ENCODE measurements around the gene NT5DC3.

Gene NT5DC3

GRCh38 chr12:103779410-103780092, 61.5 kb downstream of the NT5DC3 start:
- no peak for DNase-seq

- DNase-seq, result no peak
Observed at GRCh38 chr12:103778781-103779180, 62.3 kb downstream of the NT5DC3 start.

GRCh38 chr12:103774977-103775560, 66.0 kb downstream of the NT5DC3 start:
- no peak for DNase-seq

GRCh38 chr12:103773109-103773910, 67.7 kb downstream of the NT5DC3 start:
- DNase-seq, result no peak

DNA sequence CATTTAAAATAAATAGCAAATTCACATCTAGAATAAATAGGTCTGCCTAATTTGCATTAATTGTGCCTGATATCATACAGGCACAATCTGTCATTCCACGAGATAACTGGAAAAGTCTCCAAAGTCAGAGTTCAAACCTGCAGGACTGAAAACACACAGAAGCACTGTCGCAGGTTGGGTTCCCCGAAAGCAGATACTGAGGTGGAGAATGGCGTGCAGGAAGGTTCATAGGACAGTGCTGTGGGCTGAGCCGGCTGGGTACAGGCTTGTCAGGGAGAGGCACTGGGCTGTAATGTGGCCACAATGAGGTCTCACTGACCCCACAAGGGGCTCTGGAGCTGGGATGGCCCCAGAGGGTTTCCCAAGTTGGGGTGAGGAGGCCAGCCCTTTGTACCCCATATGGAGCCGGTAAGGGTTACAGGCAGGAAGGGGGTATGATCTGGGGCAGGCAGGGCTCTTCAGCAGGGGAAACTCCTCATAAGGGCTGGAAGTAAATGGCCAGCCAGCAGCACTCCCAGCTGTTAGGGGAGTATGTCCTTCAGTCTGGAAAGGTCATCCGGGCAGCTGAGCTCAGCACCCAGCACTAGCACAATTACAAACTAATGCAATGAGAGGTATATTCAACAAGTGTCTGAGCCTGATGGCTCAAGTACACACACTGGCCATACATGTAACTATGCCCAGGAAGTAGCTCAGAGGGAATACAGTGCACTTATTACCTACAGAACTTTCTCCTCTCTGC, 68.5 kb downstream of the NT5DC3 start:
- DNase-seq, result no peak

DNA sequence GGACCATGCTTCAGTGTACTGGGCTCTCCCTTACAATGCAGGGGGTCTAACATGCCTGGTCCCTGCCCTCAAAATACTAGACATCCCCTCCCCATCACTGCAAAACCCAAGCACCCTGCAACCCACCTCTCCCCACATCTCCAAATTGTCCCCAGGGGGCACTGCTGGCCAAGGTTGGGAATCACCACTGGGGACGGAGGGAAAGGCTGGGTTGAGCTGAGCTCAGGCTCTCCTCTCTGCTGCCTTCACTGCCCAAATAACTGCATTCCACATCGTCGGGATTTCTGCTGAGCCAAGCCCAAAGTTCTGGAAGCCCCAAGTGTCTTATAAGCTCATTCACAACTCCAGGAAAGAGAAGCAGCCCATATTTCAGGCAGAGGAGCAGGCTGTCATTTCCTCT, 69.6 kb downstream of the NT5DC3 start:
- no peak for DNase-seq

GRCh38 chr12:103769240-103769945, 71.6 kb downstream of the NT5DC3 start:
- DNase-seq, result no peak

GRCh38 chr12:103768467-103769123, 72.4 kb downstream of the NT5DC3 start:
- DNase-seq, result no peak

- no peak for DNase-seq
Observed at GRCh38 chr12:103766028-103766427, 75.0 kb downstream of the NT5DC3 start.

DNA sequence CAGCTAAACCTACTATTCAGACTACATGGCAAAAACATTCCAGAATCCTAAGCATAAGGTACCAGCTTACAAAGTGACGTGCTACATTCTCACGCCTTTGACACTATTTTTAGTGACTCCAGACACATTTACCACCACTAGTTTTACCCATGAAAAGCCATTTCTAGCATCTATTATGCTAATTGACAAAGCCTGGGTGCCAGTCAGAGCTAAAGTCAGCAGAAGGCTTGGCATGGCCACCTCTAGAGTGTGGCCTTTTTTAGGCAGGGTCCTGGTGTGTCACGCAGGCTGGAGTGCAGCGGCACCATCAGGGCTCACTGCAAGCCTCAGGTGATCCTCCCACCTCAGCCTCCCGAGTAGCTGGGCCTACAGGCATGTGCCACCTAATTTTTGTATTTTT, 75.7 kb downstream of the NT5DC3 start:
- DNase-seq, result no peak

DNA sequence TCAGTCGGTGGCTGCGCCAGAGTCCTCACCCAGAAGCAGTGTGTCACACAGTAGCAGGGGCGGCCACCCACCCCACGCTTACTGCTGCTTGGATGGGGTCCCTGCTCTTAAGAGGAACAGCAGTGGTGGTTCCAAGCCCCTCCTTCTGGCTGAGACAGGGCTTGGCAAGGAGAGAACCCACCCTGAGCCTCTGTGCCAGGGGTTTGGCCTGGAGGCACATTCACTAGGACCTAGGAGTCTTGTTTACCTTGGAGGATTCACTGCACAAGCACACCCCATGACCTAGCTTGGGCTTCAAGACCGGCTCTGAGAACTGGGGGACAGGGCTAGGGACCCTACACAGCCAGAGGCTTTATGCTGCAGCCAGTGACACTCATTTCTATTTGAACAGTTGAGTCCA, 78.6 kb downstream of the NT5DC3 start:
- no peak for DNase-seq

DNA sequence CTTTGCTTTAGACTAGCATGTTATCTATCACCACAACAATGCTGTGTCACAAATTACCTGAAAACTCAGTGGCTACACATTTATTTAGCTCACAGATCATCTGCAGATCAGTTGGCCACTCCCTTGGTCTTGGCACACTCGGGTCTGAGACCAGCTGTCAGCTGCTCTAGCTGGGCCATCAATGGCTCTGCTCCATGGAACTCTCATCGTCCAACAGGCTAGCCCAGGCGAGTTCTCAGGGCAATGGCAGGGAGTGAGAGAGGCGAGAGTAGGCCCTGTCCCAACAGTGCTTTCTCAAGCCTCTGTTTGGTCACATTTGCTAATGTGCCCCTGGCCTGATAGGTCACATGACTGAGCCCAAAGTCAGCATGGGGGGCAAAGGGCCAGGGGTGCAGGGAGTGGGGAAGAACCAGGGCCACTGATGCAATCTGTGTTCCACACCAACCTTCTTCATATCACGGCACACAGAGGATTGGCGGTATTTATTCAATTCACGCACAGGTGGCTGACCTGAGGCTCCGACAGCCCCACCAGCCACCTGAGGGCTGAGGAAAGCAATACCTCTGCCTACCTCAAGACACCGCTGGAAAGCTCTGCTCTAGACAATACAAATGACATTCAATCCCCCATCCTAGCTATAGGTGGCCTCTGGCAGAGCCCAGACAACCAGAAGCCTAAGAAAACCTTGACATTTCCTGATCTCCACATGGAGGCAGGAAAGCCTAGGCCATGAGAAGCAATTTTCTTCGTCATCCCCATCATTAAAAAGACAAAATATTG, 82.5 kb downstream of the NT5DC3 start:
- DNase-seq, result no peak

DNA sequence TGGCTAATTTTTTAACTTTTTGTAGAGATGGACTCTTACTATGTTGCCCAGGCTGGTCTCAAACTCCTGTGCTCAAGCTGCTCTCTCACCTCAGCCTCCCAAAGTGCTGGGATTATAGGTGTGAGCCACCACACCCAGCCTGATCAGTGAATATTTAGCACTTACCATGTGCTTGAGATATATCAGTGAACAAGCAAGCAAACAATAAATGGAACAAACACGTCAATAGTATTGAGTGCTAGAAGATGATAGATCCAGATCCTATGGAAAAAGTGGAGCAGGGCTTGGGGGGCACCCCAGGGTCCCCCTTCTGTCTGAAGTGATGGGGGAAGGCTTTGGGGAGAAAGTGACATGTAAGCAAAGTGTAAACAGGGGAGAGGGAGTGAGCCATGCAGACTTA, 83.8 kb downstream of the NT5DC3 start:
- DNase-seq, result no peak

DNA sequence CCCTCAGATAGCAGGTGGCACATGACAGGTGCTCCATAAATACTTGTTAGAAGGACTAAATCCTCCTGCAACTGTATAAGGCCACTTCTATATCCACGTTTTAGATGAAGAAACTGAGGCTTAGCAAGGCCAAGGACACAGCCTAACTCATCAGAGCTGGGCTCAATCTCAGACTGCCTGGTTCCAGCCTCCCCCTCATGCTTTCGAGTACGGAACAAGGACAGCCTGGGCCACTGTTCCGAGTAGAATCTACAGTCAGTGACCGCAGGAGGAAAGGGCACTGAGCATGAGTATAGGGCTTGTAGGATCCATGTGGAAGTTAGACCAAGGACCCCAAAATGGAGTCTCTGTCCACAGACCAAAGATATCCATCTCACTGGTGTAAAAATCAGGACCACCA, 84.6 kb downstream of the NT5DC3 start:
- no peak for DNase-seq

DNA sequence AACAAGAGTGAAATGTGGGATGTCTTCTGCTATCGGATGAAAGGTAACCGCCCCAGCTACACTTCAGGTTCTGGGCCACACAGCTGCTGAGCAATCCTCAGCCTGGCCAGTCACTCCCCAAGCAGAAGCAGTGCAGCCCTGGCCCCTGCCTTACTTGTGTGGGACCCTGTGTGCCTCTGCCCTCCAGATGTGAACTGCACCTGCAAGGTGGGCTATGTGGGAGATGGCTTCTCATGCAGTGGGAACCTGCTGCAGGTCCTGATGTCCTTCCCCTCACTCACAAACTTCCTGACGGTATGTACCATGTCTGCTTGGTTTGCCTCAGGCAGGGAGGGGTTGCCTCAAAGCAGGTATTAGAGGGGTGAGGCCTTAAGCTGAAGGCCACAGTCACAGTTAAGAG, 85.6 kb downstream of the NT5DC3 start:
- no peak for DNase-seq

GRCh38 chr12:103751600-103751999, 89.4 kb downstream of the NT5DC3 start:
- DNase-seq, result no peak

- DNase-seq, result no peak
Observed at GRCh38 chr12:103751171-103751570, 89.9 kb downstream of the NT5DC3 start.

DNA sequence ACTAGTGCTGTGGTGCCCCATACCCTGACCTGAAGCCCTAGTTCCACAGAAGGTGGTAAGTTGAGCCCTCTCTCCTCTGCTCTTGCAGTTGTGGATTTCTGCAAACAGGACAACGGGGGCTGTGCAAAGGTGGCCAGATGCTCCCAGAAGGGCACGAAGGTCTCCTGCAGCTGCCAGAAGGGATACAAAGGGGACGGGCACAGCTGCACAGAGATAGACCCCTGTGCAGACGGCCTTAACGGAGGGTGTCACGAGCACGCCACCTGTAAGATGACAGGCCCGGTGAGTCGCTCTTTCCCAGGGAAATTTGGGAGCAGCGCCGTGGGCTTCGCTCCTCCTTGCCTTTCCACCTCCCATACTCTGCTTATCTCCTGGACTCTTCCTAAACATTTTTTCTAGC, 92.2 kb downstream of the NT5DC3 start:
- no peak for DNase-seq

DNA sequence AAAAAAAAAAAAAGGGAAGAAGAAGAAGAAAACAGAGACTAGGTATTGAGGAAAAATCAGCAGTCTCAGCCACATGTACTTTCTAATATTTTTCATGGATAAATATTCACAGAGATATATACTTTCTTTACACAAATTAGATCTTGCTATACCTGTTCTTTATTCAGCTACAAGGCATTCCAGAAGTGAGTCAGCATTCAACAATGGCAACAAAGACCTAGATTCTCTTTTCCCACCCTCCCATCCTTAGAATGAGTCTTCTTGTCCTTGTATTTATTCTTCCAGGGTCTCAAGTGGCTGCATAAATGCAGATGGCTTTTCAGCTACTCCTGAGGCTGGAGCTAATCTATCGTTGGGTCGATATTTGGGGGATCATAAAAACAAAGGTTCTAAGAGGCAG, 93.0 kb downstream of the NT5DC3 start:
- DNase-seq, result no peak

GRCh38 chr12:103745962-103746361, 95.1 kb downstream of the NT5DC3 start:
- DNase-seq, result peak; percentile 36

DNA sequence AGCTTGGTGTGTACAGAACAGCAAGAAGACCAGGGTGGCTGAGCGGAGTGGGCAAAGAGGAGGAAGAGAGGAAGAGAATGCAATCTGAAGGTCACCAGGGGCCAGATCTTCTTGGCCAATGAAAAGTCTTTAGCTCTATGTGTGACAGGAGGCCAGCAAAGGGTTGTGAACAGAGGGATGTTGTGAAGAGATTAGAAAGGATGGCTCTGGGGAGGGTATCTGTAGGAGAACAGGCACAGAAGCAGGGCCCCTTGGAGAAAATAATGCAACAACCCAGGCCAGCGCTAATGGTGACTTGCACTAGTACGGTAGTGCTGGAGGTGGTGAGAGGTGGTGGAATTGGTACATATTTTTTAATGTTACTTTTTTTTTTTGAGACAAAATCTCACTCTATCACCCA, 97.2 kb downstream of the NT5DC3 start:
- DNase-seq, result no peak
